Hepatocyte (in vitro differentiated cells): ENCODE results near the gene TSFM. TPM values are rescaled to one million over a fixed set of nuclear protein-coding genes. Genes with fewer than 3 reads are reported as not detected.
A peak's percentile ranks its signal among the peaks of the same experiment; 100 is the strongest.

ENCODE experiments used
- DNase-seq: peaks from one replicate; pipeline ENCODE4 v3.0.0-alpha.2; 2016; ENCODE audit warnings: low spot score
- H2AFZ ChIP-seq: fragments of 200-600 bp; sonication (generic); 2 replicates; pipeline ENCODE4 v1.6.0; 2016; ENCODE audit warnings: antibody characterized with exemption, mild to moderate bottlenecking
- H3K27ac ChIP-seq: fragments of 200-600 bp; sonication (generic); 2 replicates; pipeline ENCODE4 v1.5.1; 2016; ENCODE audit warnings: mild to moderate bottlenecking
- H3K27me3 ChIP-seq: fragments of 200-600 bp; sonication (generic); 2 replicates; pipeline ENCODE4 v1.6.1; 2016
- H3K36me3 ChIP-seq: fragments of 200-600 bp; sonication (generic); replicated peaks from 2 replicates; pipeline ENCODE4 v1.5.1; 2016; ENCODE audit warnings: low read depth; ENCODE audit not compliant: insufficient read depth
- H3K4me1 ChIP-seq: fragments of 200-600 bp; sonication (generic); 2 replicates; pipeline ENCODE4 v1.5.1; 2016; ENCODE audit warnings: mild to moderate bottlenecking, moderate library complexity; ENCODE audit not compliant: insufficient read depth
- H3K4me2 ChIP-seq: fragments of 200-600 bp; sonication (generic); 2 replicates; pipeline ENCODE4 v1.6.0; 2016
- H3K4me3 ChIP-seq: fragments of 200-600 bp; sonication (generic); 2 replicates; pipeline ENCODE4 v1.5.1; 2016; ENCODE audit warnings: mild to moderate bottlenecking
- H3K79me2 ChIP-seq: fragments of 200-600 bp; sonication (generic); 2 replicates; pipeline ENCODE4 v1.6.0; 2017; ENCODE audit warnings: mild to moderate bottlenecking
- H3K9me2 ChIP-seq: fragments of 200-600 bp; sonication (generic); replicated peaks from 2 replicates; pipeline ENCODE4 v1.6.0; 2017; ENCODE audit warnings: mild to moderate bottlenecking; ENCODE audit not compliant: insufficient read depth
- H3K9me3 ChIP-seq: fragments of 200-600 bp; sonication (generic); 2 replicates; pipeline ENCODE4 v1.5.1; 2016; ENCODE audit warnings: low read depth, mild to moderate bottlenecking
- H4K20me1 ChIP-seq: fragments of 200-600 bp; sonication (generic); 2 replicates; pipeline ENCODE4 v1.6.0; 2016; ENCODE audit warnings: mild to moderate bottlenecking; ENCODE audit not compliant: insufficient read depth, poor library complexity, severe bottlenecking
- EZH2 ChIP-seq: fragments of 200-600 bp; sonication (generic); IDR thresholded peaks from 2 replicates; pipeline ENCODE4 v1.6.1; 2016; ENCODE audit warnings: antibody characterized with exemption, mild to moderate bottlenecking, borderline replicate concordance
- EZH2phosphoT487 ChIP-seq: fragments of 200-600 bp; sonication (generic); IDR thresholded peaks from one replicate; pipeline ENCODE4 v1.6.1; 2018; ENCODE audit warnings: antibody characterized with exemption, mild to moderate bottlenecking, low read depth, moderate library complexity; ENCODE audit not compliant: unreplicated experiment, severe bottlenecking
- WGBS: methylation state at CpG from one replicate; pipeline ENCODE4 v1.1.6; 2016; ENCODE audit warnings: low lambda C conversion rate; ENCODE audit errors: missing lambda C conversion rate; 5-methylcytosine and 5-hydroxymethylcytosine counted together
- polyA plus RNA-seq: library from polyadenylated mRNA; unstranded; fragments of >200 nt; fragmentation: Nextera tagmentation; extraction: Ambion mirVana; gene quantifications from 2 replicates; pipeline ENCODE4 v1.2.1, GENCODE V29; 2016
- total RNA-seq: library from RNA; depleted of rRNA; stranded (reverse); fragments of >200 nt; gene quantifications from 2 replicates; pipeline ENCODE4 v1.2.3, GENCODE V29; 2014
- TF ChIP-seq, protein P1 (sequence below): fragments of 200-600 bp; sonication (generic); IDR thresholded peaks from 2 replicates; pipeline ENCODE4 v1.5.1; 2016; ENCODE audit warnings: antibody characterized with exemption, mild to moderate bottlenecking; ENCODE audit not compliant: poor library complexity

TSFM gene
- total and polyA plus RNA-seq, 2 experiments from 2014 or later = 15.7 to 38.9 TPM

DNA sequence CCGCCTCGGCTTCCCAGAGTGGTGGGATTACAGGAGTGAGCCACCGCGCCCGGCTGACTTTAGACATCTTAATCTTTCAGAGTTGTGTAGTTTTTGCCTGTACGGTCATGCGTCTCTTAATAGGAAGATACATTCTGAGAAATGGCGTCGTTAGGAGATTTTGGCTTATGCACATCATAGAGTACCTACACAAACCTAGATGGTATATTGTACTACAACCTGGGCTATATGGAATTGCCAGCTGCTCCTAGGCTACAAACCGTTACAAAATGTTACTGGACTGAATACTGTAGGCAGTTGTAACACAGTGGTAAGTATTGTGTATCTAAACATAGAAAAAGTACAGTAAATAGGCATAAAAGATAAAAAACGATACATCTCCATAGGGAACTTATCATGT, 1.3 kb downstream of the TSFM start:
- whole genome bisulfite sequencing = 94% methylated on average over 11 of the region's 11 CpGs
- peak overlapping the region; percentile 90 for H3K4me2 ChIP-seq
- no peaks in the 10 kb centered on the region for H3K36me3 ChIP-seq
- no peak overlapping the region for H3K27ac ChIP-seq
- peaks cover 3% of the 10 kb centered on the region for H4K20me1 ChIP-seq
- TF ChIP-seq EZH2phosphoT487 = no peak
- no peak for TF ChIP-seq EZH2
- TF ChIP-seq, protein P1, sequence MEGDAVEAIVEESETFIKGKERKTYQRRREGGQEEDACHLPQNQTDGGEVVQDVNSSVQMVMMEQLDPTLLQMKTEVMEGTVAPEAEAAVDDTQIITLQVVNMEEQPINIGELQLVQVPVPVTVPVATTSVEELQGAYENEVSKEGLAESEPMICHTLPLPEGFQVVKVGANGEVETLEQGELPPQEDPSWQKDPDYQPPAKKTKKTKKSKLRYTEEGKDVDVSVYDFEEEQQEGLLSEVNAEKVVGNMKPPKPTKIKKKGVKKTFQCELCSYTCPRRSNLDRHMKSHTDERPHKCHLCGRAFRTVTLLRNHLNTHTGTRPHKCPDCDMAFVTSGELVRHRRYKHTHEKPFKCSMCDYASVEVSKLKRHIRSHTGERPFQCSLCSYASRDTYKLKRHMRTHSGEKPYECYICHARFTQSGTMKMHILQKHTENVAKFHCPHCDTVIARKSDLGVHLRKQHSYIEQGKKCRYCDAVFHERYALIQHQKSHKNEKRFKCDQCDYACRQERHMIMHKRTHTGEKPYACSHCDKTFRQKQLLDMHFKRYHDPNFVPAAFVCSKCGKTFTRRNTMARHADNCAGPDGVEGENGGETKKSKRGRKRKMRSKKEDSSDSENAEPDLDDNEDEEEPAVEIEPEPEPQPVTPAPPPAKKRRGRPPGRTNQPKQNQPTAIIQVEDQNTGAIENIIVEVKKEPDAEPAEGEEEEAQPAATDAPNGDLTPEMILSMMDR = no peak
- H3K9me3 ChIP-seq = no peaks in the 10 kb centered on the region
- H3K79me2 ChIP-seq = peaks cover 26% of the 10 kb centered on the region
- no peaks in the 10 kb centered on the region for H3K27me3 ChIP-seq
- H3K4me1 ChIP-seq = peaks cover 8% of the 10 kb centered on the region
- H2AFZ ChIP-seq = no peak overlapping the region
- DNase-seq = no peak
- no peak overlapping the region for H3K4me3 ChIP-seq
- H3K9me2 ChIP-seq = no peaks in the 10 kb centered on the region

- Histone ChIP-seq H3K4me3 (no peak overlapping the region), H3K36me3 (no peaks in the 10 kb centered on the region), H2AFZ (no peak overlapping the region), H3K4me2 (no peak overlapping the region), H4K20me1 (no peaks in the 10 kb centered on the region), H3K4me1 (no peaks in the 10 kb centered on the region), H3K27me3 (no peaks in the 10 kb centered on the region), H3K27ac (peak overlapping the region; percentile 32), H3K79me2 (no peaks in the 10 kb centered on the region), H3K9me2 (no peaks in the 10 kb centered on the region), H3K9me3 (no peaks in the 10 kb centered on the region)
- 50% methylated on average over 1 of the region's 1 CpG for WGBS
- DNase-seq = no peak
- TF ChIP-seq EZH2 (no peak), EZH2phosphoT487 (no peak)
- TF ChIP-seq, protein P1 = no peak
Measured at GRCh38 chr12:57793920-57794319, 11.3 kb downstream of the TSFM start.

- Histone ChIP-seq H3K4me1 (no peaks in the 10 kb centered on the region), H3K79me2 (no peaks in the 10 kb centered on the region), H3K27ac (no peak overlapping the region), H3K27me3 (no peaks in the 10 kb centered on the region), H3K9me3 (no peaks in the 10 kb centered on the region), H2AFZ (no peak overlapping the region), H3K4me2 (no peak overlapping the region), H3K4me3 (no peak overlapping the region), H3K9me2 (no peaks in the 10 kb centered on the region), H4K20me1 (no peaks in the 10 kb centered on the region), H3K36me3 (no peaks in the 10 kb centered on the region)
- TF ChIP-seq EZH2 (no peak), EZH2phosphoT487 (no peak)
- TF ChIP-seq, protein P1 = no peak
- WGBS = 94% methylated on average over 6 of the region's 6 CpGs
- DNase-seq = no peak
Measured at GRCh38 chr12:57795354-57795753, 12.8 kb downstream of the TSFM start.

DNA sequence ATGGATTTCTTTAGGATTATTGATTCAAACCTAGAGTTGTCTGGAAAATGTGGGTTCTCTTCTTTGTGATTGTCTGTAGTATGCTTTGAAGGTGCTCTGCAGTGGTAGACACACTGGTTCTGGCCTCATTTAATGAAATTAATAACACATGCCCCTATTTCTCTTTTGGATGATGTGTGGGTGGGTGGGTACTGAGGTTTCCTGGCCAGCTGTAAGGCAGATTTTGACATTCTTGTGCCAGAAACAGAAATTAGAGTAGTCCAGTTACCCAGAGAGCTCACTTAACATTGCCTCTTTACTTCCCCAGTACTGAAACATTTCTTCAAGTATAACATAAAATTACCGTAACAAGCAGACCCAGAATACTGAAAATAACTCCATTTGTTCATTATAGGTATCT, 14.4 kb downstream of the TSFM start:
- TF ChIP-seq EZH2phosphoT487 (no peak), EZH2 (no peak)
- TF ChIP-seq, protein P1 = no peak
- Histone ChIP-seq H3K4me1 (no peaks in the 10 kb centered on the region), H3K4me2 (no peak overlapping the region), H3K9me3 (no peaks in the 10 kb centered on the region), H3K4me3 (no peak overlapping the region), H3K79me2 (no peaks in the 10 kb centered on the region), H3K9me2 (no peaks in the 10 kb centered on the region), H2AFZ (no peak overlapping the region), H3K27ac (no peak overlapping the region), H4K20me1 (no peaks in the 10 kb centered on the region), H3K36me3 (no peaks in the 10 kb centered on the region), H3K27me3 (no peaks in the 10 kb centered on the region)
- WGBS = 97% methylated on average over 1 of the region's 1 CpG
- DNase-seq = no peak
